Smooth muscle cell (in vitro differentiated cells): Measurements from ENCODE around the gene AUNIP. TPM values are rescaled to one million over a fixed set of nuclear protein-coding genes. Genes with fewer than 3 reads are reported as not detected.

Source experiments
- DNase-seq: peaks from one replicate; lab custom pipeline; 2025; ENCODE audit not compliant: unreplicated experiment; lab: John Stamatoyannopoulos, UW
- H2AFZ ChIP-seq: fragments of 200-600 bp; sonication (generic); 2 replicates; pipeline ENCODE4 v1.6.0; 2016; ENCODE audit warnings: antibody characterized with exemption, low read depth, mild to moderate bottlenecking
- H3F3A ChIP-seq: fragments of 200-600 bp; sonication (generic); 2 replicates; pipeline ENCODE4 v1.6.0; 2017; ENCODE audit warnings: antibody characterized with exemption, low read depth
- H3K27ac ChIP-seq: fragments of 200-600 bp; sonication (generic); 2 replicates; pipeline ENCODE4 v1.5.1; 2016; ENCODE audit warnings: low read depth, mild to moderate bottlenecking
- H3K27me3 ChIP-seq: fragments of 200-600 bp; sonication (generic); 2 replicates; pipeline ENCODE4 v1.6.1; 2016; ENCODE audit warnings: low read depth, mild to moderate bottlenecking
- H3K36me3 ChIP-seq: fragments of 200-600 bp; sonication (generic); 2 replicates; pipeline ENCODE4 v1.5.1; 2016; ENCODE audit warnings: low read depth
- H3K4me1 ChIP-seq: fragments of 200-600 bp; sonication (generic); 2 replicates; pipeline ENCODE4 v1.5.1; 2016; ENCODE audit warnings: low read depth
- H3K4me2 ChIP-seq: fragments of 200-600 bp; sonication (generic); 2 replicates; pipeline ENCODE4 v1.6.0; 2016; ENCODE audit warnings: mild to moderate bottlenecking
- H3K4me3 ChIP-seq: fragments of 200-600 bp; sonication (generic); 2 replicates; pipeline ENCODE4 v1.5.1; 2016; ENCODE audit warnings: mild to moderate bottlenecking
- H3K79me2 ChIP-seq: fragments of 200-600 bp; sonication (generic); 2 replicates; pipeline ENCODE4 v1.6.0; 2016; ENCODE audit warnings: low read depth, mild to moderate bottlenecking
- H3K9ac ChIP-seq: fragments of 200-600 bp; sonication (generic); 2 replicates; pipeline ENCODE4 v1.6.0; 2016; ENCODE audit warnings: low read depth
- H3K9me3 ChIP-seq: fragments of 200-600 bp; sonication (generic); replicated peaks from 2 replicates; pipeline ENCODE4 v1.5.1; 2016; ENCODE audit warnings: low read depth
- H4K20me1 ChIP-seq: fragments of 200-600 bp; sonication (generic); 2 replicates; pipeline ENCODE4 v1.6.0; 2016; ENCODE audit warnings: low read depth
- CTCF ChIP-seq: fragments of 200-600 bp; sonication (generic); IDR thresholded peaks from 2 replicates; pipeline ENCODE4 v1.5.1; 2017; ENCODE audit warnings: borderline replicate concordance, mild to moderate bottlenecking, antibody characterized with exemption; ENCODE audit not compliant: insufficient read depth, poor library complexity, severe bottlenecking
- WGBS: methylation state at CpG from one replicate; pipeline ENCODE4 v1.1.7; 2016; ENCODE audit warnings: low lambda C conversion rate; 5-methylcytosine and 5-hydroxymethylcytosine counted together
- polyA plus RNA-seq: library from polyadenylated mRNA; unstranded; fragments of >200 nt; fragmentation: Nextera tagmentation; extraction: Ambion mirVana; gene quantifications from 2 replicates; pipeline ENCODE4 v1.2.1, GENCODE V29; 2016
- total RNA-seq: library from RNA; depleted of rRNA; stranded (reverse); fragments of >200 nt; gene quantifications from 2 replicates; pipeline ENCODE4 v1.2.3, GENCODE V29; 2014

Gene AUNIP
- total and polyA plus RNA-seq, 2 experiments from 2014 or later: 0.18 to 1.3 TPM

- no peak overlapping the region for H3K27ac ChIP-seq
- no peak overlapping the region for H3K4me3 ChIP-seq
- no peaks in the 10 kb centered on the region for H3K27me3 ChIP-seq
- no peaks in the 10 kb centered on the region for H3K36me3 ChIP-seq
- H3K9ac ChIP-seq: no peak overlapping the region
- H2AFZ ChIP-seq: no peak overlapping the region
- no peak for DNase-seq
- peaks cover 17% of the 10 kb centered on the region for H3K79me2 ChIP-seq
- peaks cover 7% of the 10 kb centered on the region for H3F3A ChIP-seq
- no peak for TF ChIP-seq CTCF
- no peak overlapping the region for H3K4me2 ChIP-seq
- peaks cover 15% of the 10 kb centered on the region for H3K4me1 ChIP-seq
- 48% methylated on average over 5 of the region's 5 CpGs for WGBS
- H4K20me1 ChIP-seq: peaks cover 9% of the 10 kb centered on the region
- no peaks in the 10 kb centered on the region for H3K9me3 ChIP-seq
Observed at GRCh38 chr1:25871086-25871703, 11.9 kb upstream of the AUNIP start.

- WGBS: 100% methylated on average over 1 of the region's 1 CpG
- TF ChIP-seq CTCF: no peak
- DNase-seq: no peak
- no peaks in the 10 kb centered on the region for H3K36me3 ChIP-seq
- H4K20me1 ChIP-seq: peaks cover 9% of the 10 kb centered on the region
- no peak overlapping the region for H3K4me2 ChIP-seq
- peaks cover 17% of the 10 kb centered on the region for H3K79me2 ChIP-seq
- H3K4me3 ChIP-seq: no peak overlapping the region
- no peaks in the 10 kb centered on the region for H3K9me3 ChIP-seq
- peaks cover 11% of the 10 kb centered on the region for H3K4me1 ChIP-seq
- H3F3A ChIP-seq: peaks cover under 1% of the 10 kb centered on the region
- H2AFZ ChIP-seq: no peak overlapping the region
- H3K9ac ChIP-seq: no peak overlapping the region
- H3K27me3 ChIP-seq: no peaks in the 10 kb centered on the region
- H3K27ac ChIP-seq: no peak overlapping the region
Observed at GRCh38 chr1:25870614-25871013, 11.4 kb upstream of the AUNIP start.

- H3K4me2 ChIP-seq: no peak overlapping the region
- no peaks in the 10 kb centered on the region for H3F3A ChIP-seq
- H3K9ac ChIP-seq: no peak overlapping the region
- no peaks in the 10 kb centered on the region for H3K36me3 ChIP-seq
- TF ChIP-seq CTCF: no peak
- 82% methylated on average over 5 of the region's 6 CpGs for WGBS
- no peak overlapping the region for H2AFZ ChIP-seq
- no peak for DNase-seq
- H3K4me1 ChIP-seq: peaks cover 11% of the 10 kb centered on the region
- no peaks in the 10 kb centered on the region for H3K27me3 ChIP-seq
- H3K27ac ChIP-seq: no peak overlapping the region
- no peak overlapping the region for H3K4me3 ChIP-seq
- peaks cover 17% of the 10 kb centered on the region for H3K79me2 ChIP-seq
- peaks cover 9% of the 10 kb centered on the region for H4K20me1 ChIP-seq
- H3K9me3 ChIP-seq: no peaks in the 10 kb centered on the region
Observed at GRCh38 chr1:25869909-25870606, 10.8 kb upstream of the AUNIP start.
